ENCODE results near the gene C2CD4C. TPM values are rescaled to one million over a fixed set of nuclear protein-coding genes. Genes with fewer than 3 reads are reported as not detected.
"Not testable (repeated sequence)": the region's sequence is repeated elsewhere in the genome, so short reads cannot be mapped to it uniquely, and the experiment has no call there.

Gene C2CD4C
- total RNA-seq, 1 donor from 2014 or later: 0.14 TPM

- DNase-seq (ENCODE audit: low spot score): no peak
- peaks cover 5% of the 10 kb centered on the region for H3K36me3 Mint-ChIP-seq (ENCODE audit: low read depth)
These were observed 21.2 kb downstream of the C2CD4C start for GRCh38 chr19:387777-388176.

GRCh38 chr19:386632-387301 is 22.2 kb downstream of the C2CD4C start:
- H3K27me3 Mint-ChIP-seq (ENCODE audit: low read depth): peaks cover 22% of the 10 kb centered on the region
- intact Hi-C loops (cut with micrococcal nuclease); H3K27ac Mint-ChIP-seq; H3K36me3 Mint-ChIP-seq (ENCODE audit: low read depth); H3K4me3 Mint-ChIP-seq (ENCODE audit: low read depth); H3K9me3 Mint-ChIP-seq; DNase-seq (ENCODE audit: low spot score): not testable (repeated sequence)
- H3K4me1 Mint-ChIP-seq (ENCODE audit: low read depth): peaks cover 19% of the 10 kb centered on the region

More at GRCh38 chr19:387777-388176, 21.2 kb downstream of the C2CD4C start:
- Mint-ChIP-seq H3K27ac (no peak overlapping the region), H3K4me3 (ENCODE audit: low read depth) (no peak overlapping the region), H3K9me3 (peaks cover 5% of the 10 kb centered on the region), H3K4me1 (ENCODE audit: low read depth) (peaks cover 14% of the 10 kb centered on the region), H3K27me3 (ENCODE audit: low read depth) (peaks cover 20% of the 10 kb centered on the region)
- intact Hi-C loops (cut with micrococcal nuclease): no loop called here

GRCh38 chr19:386189-386588 is 22.8 kb downstream of the C2CD4C start:
- H3K9me3 Mint-ChIP-seq; H3K4me3 Mint-ChIP-seq (ENCODE audit: low read depth); H3K27ac Mint-ChIP-seq; H3K36me3 Mint-ChIP-seq (ENCODE audit: low read depth); intact Hi-C loops (cut with micrococcal nuclease); DNase-seq (ENCODE audit: low spot score): not testable (repeated sequence)
- peaks cover 19% of the 10 kb centered on the region for H3K4me1 Mint-ChIP-seq (ENCODE audit: low read depth)
- peaks cover 22% of the 10 kb centered on the region for H3K27me3 Mint-ChIP-seq (ENCODE audit: low read depth)

GRCh38 chr19:384799-385169 is 24.2 kb downstream of the C2CD4C start:
- intact Hi-C loops (cut with micrococcal nuclease): loop anchor here (5.0 kb wide), 1 partner anchor 103 kb away; no protein-coding TSS in a partner anchor
- peaks cover 7% of the 10 kb centered on the region for H3K36me3 Mint-ChIP-seq (ENCODE audit: low read depth)
- H3K4me3 Mint-ChIP-seq (ENCODE audit: low read depth): no peak overlapping the region
- H3K4me1 Mint-ChIP-seq (ENCODE audit: low read depth): peaks cover 19% of the 10 kb centered on the region
- peak overlapping the region; percentile 7 for H3K27ac Mint-ChIP-seq
- peaks cover 22% of the 10 kb centered on the region for H3K27me3 Mint-ChIP-seq (ENCODE audit: low read depth)
- H3K9me3 Mint-ChIP-seq: peaks cover 8% of the 10 kb centered on the region
- no peak for DNase-seq (ENCODE audit: low spot score)

- Mint-ChIP-seq H3K4me1 (ENCODE audit: low read depth) (peaks cover 19% of the 10 kb centered on the region), H3K9me3 (peaks cover 8% of the 10 kb centered on the region), H3K4me3 (ENCODE audit: low read depth) (peak overlapping the region; percentile 5), H3K27me3 (ENCODE audit: low read depth) (peaks cover 22% of the 10 kb centered on the region), H3K36me3 (ENCODE audit: low read depth) (peaks cover 7% of the 10 kb centered on the region), H3K27ac (peak overlapping the region; percentile 17)
- intact Hi-C loops (cut with micrococcal nuclease): loop anchor here (5.0 kb wide), 1 partner anchor 103 kb away; no protein-coding TSS in a partner anchor
- DNase-seq (ENCODE audit: low spot score): no peak
These were observed 24.8 kb downstream of the C2CD4C start for GRCh38 chr19:383922-384798.

- no peak for DNase-seq (ENCODE audit: low spot score)
- intact Hi-C loops (cut with micrococcal nuclease): loop anchor here (5.0 kb wide), 1 partner anchor 104 kb away; no protein-coding TSS in a partner anchor
- Mint-ChIP-seq H3K27me3 (ENCODE audit: low read depth) (peaks cover 22% of the 10 kb centered on the region), H3K9me3 (peaks cover 8% of the 10 kb centered on the region), H3K4me1 (ENCODE audit: low read depth) (peaks cover 19% of the 10 kb centered on the region), H3K36me3 (ENCODE audit: low read depth) (peaks cover 7% of the 10 kb centered on the region), H3K27ac (peak overlapping the region; percentile 82), H3K4me3 (ENCODE audit: low read depth) (peak overlapping the region; percentile 68)
These were observed 25.9 kb downstream of the C2CD4C start for GRCh38 chr19:383040-383439.

GRCh38 chr19:382578-382977 is 26.4 kb downstream of the C2CD4C start:
- H3K4me1 Mint-ChIP-seq (ENCODE audit: low read depth): peaks cover 19% of the 10 kb centered on the region
- peak; percentile 58 for DNase-seq (ENCODE audit: low spot score)
- H3K27ac Mint-ChIP-seq: peak overlapping the region; percentile 82
- H3K36me3 Mint-ChIP-seq (ENCODE audit: low read depth); H3K9me3 Mint-ChIP-seq: not testable (repeated sequence)
- intact Hi-C loops (cut with micrococcal nuclease): loop anchor here (5.0 kb wide), 1 partner anchor 105 kb away; no protein-coding TSS in a partner anchor
- peak overlapping the region; percentile 68 for H3K4me3 Mint-ChIP-seq (ENCODE audit: low read depth)
- H3K27me3 Mint-ChIP-seq (ENCODE audit: low read depth): peaks cover 19% of the 10 kb centered on the region

- DNase-seq (ENCODE audit: low spot score); H3K36me3 Mint-ChIP-seq (ENCODE audit: low read depth); H3K4me3 Mint-ChIP-seq (ENCODE audit: low read depth); H3K9me3 Mint-ChIP-seq: not testable (repeated sequence)
- intact Hi-C loops (cut with micrococcal nuclease): loop anchor here (5.0 kb wide), 1 partner anchor 105 kb away; no protein-coding TSS in a partner anchor
- peaks cover 15% of the 10 kb centered on the region for H3K27me3 Mint-ChIP-seq (ENCODE audit: low read depth)
- H3K4me1 Mint-ChIP-seq (ENCODE audit: low read depth): peaks cover 19% of the 10 kb centered on the region
- H3K27ac Mint-ChIP-seq: peak overlapping the region; percentile 85
These were observed 27.0 kb downstream of the C2CD4C start for GRCh38 chr19:381901-382300.

- H3K9me3 Mint-ChIP-seq; DNase-seq (ENCODE audit: low spot score); H3K27me3 Mint-ChIP-seq (ENCODE audit: low read depth); H3K36me3 Mint-ChIP-seq (ENCODE audit: low read depth); H3K4me3 Mint-ChIP-seq (ENCODE audit: low read depth): not testable (repeated sequence)
- H3K4me1 Mint-ChIP-seq (ENCODE audit: low read depth): peaks cover 19% of the 10 kb centered on the region
- H3K27ac Mint-ChIP-seq: peak overlapping the region; percentile 70
- intact Hi-C loops (cut with micrococcal nuclease): loop anchor here (5.0 kb wide), 1 partner anchor 107 kb away; no protein-coding TSS in a partner anchor
These were observed 28.2 kb downstream of the C2CD4C start for GRCh38 chr19:380618-381219.

- intact Hi-C loops (cut with micrococcal nuclease): loop anchor here (5.0 kb wide), 1 partner anchor 108 kb away; no protein-coding TSS in a partner anchor
- DNase-seq (ENCODE audit: low spot score): no peak
These were observed 29.2 kb downstream of the C2CD4C start for GRCh38 chr19:379796-380195.

GRCh38 chr19:378706-379105 is 30.2 kb downstream of the C2CD4C start:
- H3K4me3 Mint-ChIP-seq (ENCODE audit: low read depth): no peak overlapping the region

More at GRCh38 chr19:379796-380195, 29.2 kb downstream of the C2CD4C start:
- Mint-ChIP-seq H3K27me3 (ENCODE audit: low read depth) (peaks cover 7% of the 10 kb centered on the region), H3K4me1 (ENCODE audit: low read depth) (peaks cover 19% of the 10 kb centered on the region), H3K9me3 (peaks cover 8% of the 10 kb centered on the region), H3K4me3 (ENCODE audit: low read depth) (no peak overlapping the region), H3K36me3 (ENCODE audit: low read depth) (peaks cover 7% of the 10 kb centered on the region), H3K27ac (no peak overlapping the region)

GRCh38 chr19:377801-378581 is 31.0 kb downstream of the C2CD4C start:
- Mint-ChIP-seq H3K4me3 (ENCODE audit: low read depth) (no peak overlapping the region), H3K27ac (peak overlapping the region; percentile 70), H3K27me3 (ENCODE audit: low read depth) (peaks cover 2% of the 10 kb centered on the region), H3K4me1 (ENCODE audit: low read depth) (peaks cover 8% of the 10 kb centered on the region), H3K36me3 (ENCODE audit: low read depth) (peaks cover 4% of the 10 kb centered on the region), H3K9me3 (peaks cover 4% of the 10 kb centered on the region)
- DNase-seq (ENCODE audit: low spot score): no peak
- intact Hi-C loops (cut with micrococcal nuclease): no loop called here

More at GRCh38 chr19:378706-379105, 30.2 kb downstream of the C2CD4C start:
- peaks cover 7% of the 10 kb centered on the region for H3K36me3 Mint-ChIP-seq (ENCODE audit: low read depth)
- H3K9me3 Mint-ChIP-seq: peaks cover 8% of the 10 kb centered on the region
- no peak for DNase-seq (ENCODE audit: low spot score)
- H3K27ac Mint-ChIP-seq: no peak overlapping the region
- intact Hi-C loops (cut with micrococcal nuclease): no loop called here
- peaks cover 5% of the 10 kb centered on the region for H3K27me3 Mint-ChIP-seq (ENCODE audit: low read depth)
- H3K4me1 Mint-ChIP-seq (ENCODE audit: low read depth): peaks cover 13% of the 10 kb centered on the region
